Measurements from ENCODE around the gene GAS6. TPM values are rescaled to one million over a fixed set of nuclear protein-coding genes. Genes with fewer than 3 reads are reported as not detected.
"Not testable (repeated sequence)": the region's sequence is repeated elsewhere in the genome, so short reads cannot be mapped to it uniquely, and the experiment has no call there.

The GAS6 gene
- 41.7 and 45.3 TPM in 2 replicates for total RNA-seq (2014; rRNA removed; shearing (Covaris generic))

DNA sequence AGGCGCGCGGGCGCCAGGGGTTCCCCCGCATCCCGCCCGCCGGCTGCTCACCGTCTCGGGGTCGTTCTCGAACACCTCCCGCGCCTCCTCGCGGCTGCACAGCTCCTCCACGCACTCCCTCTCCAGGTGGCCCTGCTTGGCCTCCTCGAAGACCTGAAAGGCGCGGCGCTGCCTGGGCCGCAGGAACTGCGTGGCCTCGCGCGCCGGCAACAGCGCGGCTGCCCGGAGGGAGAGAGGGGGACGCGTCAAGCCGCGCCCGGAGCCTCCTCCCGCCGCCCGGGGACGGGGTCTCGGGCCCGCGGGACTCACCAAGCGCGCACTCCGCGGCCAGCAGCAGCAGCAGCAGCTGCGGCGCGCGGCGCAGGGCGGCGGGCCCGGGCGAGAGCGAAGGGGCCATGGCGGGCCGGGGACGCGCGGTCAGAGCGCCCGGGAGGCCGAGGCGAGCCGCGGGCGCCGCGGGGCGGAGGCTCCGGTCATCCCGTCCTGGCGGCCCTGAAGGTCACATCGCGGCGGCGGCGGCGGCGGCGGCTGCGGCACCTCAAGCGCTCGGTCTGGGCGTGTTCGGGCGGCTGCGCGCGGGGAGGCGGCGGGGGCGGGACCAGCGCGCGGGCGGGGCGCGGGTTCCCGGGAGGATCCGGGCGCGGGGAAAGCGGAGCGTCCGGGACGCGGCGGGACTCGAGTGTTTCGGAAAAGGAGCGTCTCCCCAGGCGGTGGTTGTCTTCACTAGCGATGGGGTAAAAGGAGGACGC, at the start of gene GAS6:
Gene GAS6, minus strand, starts transcription at position 553 of the 749 bp plus-strand sequence. Its CDS starts 156 bp downstream, at position 397.
- Histone ChIP-seq H3K36me3 (no peaks in the 10 kb centered on the region; the same call in 1 of the 2 replicates), H3K27ac (no peak within 1 kb of the TSS), H3K4me1 (replicated peaks) (peaks cover 9% of the 10 kb centered on the region), H3K4me3 (peak within 1 kb of the TSS; percentile 80), H3K9me3 (replicated peaks) (no peaks in the 10 kb centered on the region; the same call in 1 of the 2 replicates), H3K27me3 (replicated peaks) (no peaks in the 10 kb centered on the region)
- peak in 1 of 2 experiments; percentile 39 for DNase-seq (ENCODE audit: low read depth in 1 of 2, low spot score in 2 of 2)

DNA sequence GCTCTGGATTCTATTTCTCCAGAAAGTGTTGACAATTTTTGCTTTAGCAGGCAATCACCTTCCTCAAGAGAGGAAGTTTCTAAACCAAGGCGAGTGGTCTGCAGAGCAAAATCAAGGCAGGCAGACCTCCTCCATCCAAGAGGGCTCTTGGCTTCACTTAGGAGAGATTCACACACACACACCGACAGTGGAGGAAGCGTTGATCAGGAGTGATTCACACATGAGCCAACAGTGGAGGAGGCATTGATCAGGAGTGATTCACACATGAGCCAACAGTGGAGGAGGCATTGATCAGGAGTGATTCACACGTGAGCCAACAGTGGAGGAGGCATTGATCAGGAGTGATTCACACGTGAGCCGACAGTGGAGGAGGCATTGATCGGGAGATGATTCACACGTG, 49.5 kb upstream of the GAS6 start:
- not testable (repeated sequence) for H3K27me3 ChIP-seq (replicated peaks); H3K27ac ChIP-seq; H3K36me3 ChIP-seq; H3K4me3 ChIP-seq; H3K9me3 ChIP-seq (replicated peaks)
- peaks cover 21% of the 10 kb centered on the region for H3K4me1 ChIP-seq (replicated peaks)
- peak in 1 of 2 experiments; percentile 31 for DNase-seq (ENCODE audit: low read depth in 1 of 2, low spot score in 2 of 2)

DNA sequence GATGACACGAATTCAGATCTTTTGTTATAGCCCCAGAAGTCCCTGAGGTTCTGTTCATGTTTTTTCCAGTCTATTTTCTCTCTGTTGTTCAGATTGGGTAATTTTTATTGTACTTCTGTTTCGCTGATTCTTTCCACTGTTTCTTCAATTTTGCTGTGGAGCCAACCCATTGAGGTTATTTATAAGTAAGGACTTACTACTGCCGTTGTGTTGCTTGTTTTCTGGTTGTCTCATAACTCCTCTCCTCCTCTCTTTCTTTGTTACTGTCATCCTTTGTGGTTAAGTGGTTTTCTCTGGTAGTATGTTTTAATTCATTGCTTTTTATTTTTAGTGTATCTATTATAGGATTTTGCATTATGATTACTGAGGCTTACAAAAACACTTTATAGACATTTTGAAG, 48.7 kb upstream of the GAS6 start:
- peak in 1 of 2 experiments; percentile 54 for DNase-seq (ENCODE audit: low read depth in 1 of 2, low spot score in 2 of 2)
- Histone ChIP-seq H3K4me1 (replicated peaks) (peaks cover 29% of the 10 kb centered on the region), H3K27ac (no peak overlapping the region), H3K9me3 (replicated peaks) (no peaks in the 10 kb centered on the region), H3K36me3 (no peaks in the 10 kb centered on the region), H3K4me3 (no peak overlapping the region), H3K27me3 (replicated peaks) (no peaks in the 10 kb centered on the region)

DNA sequence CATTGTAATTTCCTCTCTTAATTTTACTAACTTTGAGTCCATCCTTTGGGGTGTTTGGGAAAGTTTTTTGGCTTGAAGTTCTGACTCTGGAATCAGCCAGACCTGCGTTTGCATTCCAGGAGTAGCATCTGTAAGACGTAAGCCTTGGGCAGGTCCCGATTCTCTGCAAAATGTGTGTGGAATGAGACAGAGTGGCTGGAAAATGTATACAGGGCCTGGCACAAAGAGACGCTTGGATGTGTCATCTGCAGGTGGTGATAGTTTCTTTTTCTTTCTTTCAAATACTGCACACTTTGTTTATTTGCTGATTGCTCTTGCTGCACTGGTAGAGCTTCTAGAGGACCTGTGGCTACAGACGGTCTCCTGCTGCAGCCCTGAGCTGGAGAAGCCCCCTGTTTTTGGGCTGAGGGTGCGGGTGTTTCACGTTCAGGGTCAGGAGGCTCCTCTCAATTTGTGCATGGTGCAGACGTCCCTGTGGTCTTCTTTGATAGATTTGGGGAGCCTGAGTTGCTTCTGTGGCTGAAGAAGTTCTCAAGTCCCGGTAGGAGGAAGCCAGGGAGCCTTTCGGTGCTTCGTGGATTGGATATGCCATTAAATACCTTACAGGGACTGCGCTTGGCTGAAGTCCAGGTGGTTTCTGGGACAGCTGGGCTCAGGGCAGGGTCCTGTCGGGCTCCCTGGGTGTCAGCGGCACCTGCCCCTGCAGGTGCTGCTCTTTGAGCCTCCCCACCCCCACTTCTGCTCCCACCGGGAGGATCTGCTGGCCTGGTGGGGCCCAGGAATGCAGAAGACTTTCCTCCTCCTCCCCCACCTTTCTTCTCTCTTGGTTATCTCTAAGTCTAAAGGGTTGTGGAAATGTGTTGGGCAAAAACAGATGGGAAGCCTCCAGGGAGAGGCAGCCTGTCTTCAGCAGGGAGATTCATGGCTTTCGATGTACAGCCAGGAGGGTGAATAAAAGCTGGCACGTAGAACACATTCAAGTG, 44.0 kb upstream of the GAS6 start:
- peaks cover 51% of the 10 kb centered on the region for H3K4me1 ChIP-seq (replicated peaks)
- no peaks in the 10 kb centered on the region for H3K9me3 ChIP-seq (replicated peaks)
- peak; percentile 97 for DNase-seq (ENCODE audit: low read depth in 1 of 2, low spot score in 2 of 2)
- peak overlapping the region; percentile 91 for H3K27ac ChIP-seq
- no peaks in the 10 kb centered on the region for H3K27me3 ChIP-seq (replicated peaks)
- H3K36me3 ChIP-seq, result no peaks in the 10 kb centered on the region
- peak overlapping the region; percentile 25 for H3K4me3 ChIP-seq

DNA sequence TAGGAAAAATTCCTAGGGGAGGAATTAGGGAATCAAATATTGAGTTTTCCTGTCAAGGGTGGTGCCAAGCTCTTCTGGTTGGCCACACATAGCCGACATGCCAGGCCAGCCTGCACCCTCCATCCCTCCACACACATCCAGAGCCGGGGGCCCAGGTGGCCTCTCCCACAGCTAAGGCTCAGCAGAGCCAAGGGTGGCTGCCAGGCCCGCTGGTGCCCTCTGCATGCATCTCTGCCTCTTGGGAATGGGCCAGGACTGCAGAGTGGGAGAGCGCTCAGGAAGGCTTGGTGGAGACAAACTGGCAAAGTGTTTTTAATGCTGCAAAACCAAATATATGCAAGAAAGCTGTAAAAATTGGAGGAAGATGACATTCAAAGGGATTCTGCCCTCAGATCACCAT, 42.7 kb upstream of the GAS6 start:
- Histone ChIP-seq H3K27me3 (replicated peaks) (no peaks in the 10 kb centered on the region), H3K9me3 (replicated peaks) (no peaks in the 10 kb centered on the region), H3K4me1 (replicated peaks) (peaks cover 58% of the 10 kb centered on the region), H3K27ac (peak overlapping the region; percentile 91), H3K36me3 (no peaks in the 10 kb centered on the region), H3K4me3 (no peak overlapping the region)
- peak; percentile 39 to 69 for DNase-seq (ENCODE audit: low read depth in 1 of 2, low spot score in 2 of 2)

DNA sequence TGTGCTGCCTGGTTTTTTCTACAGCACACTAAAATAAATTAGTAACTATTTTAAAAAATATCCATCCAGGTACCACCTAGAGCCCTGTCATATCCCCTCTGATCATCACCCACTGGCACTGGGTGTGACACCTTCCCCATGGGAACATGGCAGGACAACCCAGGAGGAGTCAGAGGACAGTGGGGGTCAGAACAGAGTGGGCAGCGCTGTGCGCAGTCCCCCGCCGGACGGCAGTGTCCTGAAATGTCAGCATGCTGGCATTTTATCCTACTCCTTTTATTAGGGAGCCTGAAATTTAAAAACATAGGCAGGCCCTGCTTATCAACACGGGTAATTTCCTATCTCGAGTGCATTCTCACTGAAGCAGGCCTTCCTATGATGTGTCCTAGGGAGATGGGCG, 42.1 kb upstream of the GAS6 start:
- H3K4me3 ChIP-seq, result no peak overlapping the region
- DNase-seq (ENCODE audit: low read depth in 1 of 2, low spot score in 2 of 2), result peak in 1 of 2 experiments; percentile 45
- H3K9me3 ChIP-seq (replicated peaks), result no peaks in the 10 kb centered on the region
- H3K27ac ChIP-seq, result peak overlapping the region; percentile 91
- H3K27me3 ChIP-seq (replicated peaks), result no peaks in the 10 kb centered on the region
- no peaks in the 10 kb centered on the region for H3K36me3 ChIP-seq
- peaks cover 58% of the 10 kb centered on the region for H3K4me1 ChIP-seq (replicated peaks)

DNA sequence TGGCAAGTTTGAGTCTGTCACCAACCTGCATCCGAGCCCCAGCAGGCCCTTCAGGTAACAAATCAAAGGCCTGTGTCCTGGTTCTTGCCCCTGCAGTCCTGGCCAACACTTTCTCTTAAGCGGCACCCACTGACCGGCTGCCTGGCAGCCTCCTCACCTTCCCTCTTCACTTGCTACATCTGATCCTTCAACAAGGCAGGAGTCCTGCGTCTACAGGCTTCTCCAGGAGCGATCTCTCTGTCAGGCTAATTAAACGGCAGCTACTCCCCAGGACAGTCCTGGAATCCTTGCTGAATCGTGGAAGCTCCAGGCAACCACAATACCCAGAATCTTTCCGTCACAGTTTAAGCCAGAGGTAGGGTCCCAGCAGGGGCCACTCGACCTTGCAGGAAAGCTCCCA, 41.1 kb upstream of the GAS6 start:
- H3K27me3 ChIP-seq (replicated peaks), result no peaks in the 10 kb centered on the region
- no peaks in the 10 kb centered on the region for H3K36me3 ChIP-seq
- no peaks in the 10 kb centered on the region for H3K9me3 ChIP-seq (replicated peaks)
- peak in 1 of 2 experiments; percentile 17 for DNase-seq (ENCODE audit: low read depth in 1 of 2, low spot score in 2 of 2)
- H3K27ac ChIP-seq, result no peak overlapping the region
- no peak overlapping the region for H3K4me3 ChIP-seq
- H3K4me1 ChIP-seq (replicated peaks), result peaks cover 58% of the 10 kb centered on the region

DNA sequence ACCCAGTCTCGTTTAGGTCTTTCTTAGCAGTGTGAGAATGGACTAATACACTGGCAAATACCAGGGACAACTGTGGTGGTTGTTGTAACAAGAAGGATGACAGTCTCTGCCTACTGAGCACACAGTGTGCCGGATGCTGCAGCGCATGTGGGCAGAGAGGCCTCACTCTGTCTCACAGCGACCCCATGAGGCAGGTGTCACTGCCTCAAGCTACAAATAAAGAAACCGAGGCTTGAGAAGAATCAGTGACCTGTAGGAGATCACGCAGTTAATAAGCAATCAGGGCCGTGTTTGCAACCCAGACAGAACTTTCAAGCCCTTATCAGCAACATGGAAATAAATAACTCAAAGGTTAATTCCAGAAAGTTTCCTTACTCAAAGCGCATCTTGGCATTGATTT, 40.5 kb upstream of the GAS6 start:
- DNase-seq (ENCODE audit: low read depth in 1 of 2, low spot score in 2 of 2), result peak; percentile 42 to 58
- H3K27me3 ChIP-seq (replicated peaks), result no peaks in the 10 kb centered on the region
- no peaks in the 10 kb centered on the region for H3K36me3 ChIP-seq
- H3K9me3 ChIP-seq (replicated peaks), result no peaks in the 10 kb centered on the region
- peak overlapping the region; percentile 88 for H3K27ac ChIP-seq
- H3K4me3 ChIP-seq, result no peak overlapping the region
- peaks cover 56% of the 10 kb centered on the region for H3K4me1 ChIP-seq (replicated peaks)

DNA sequence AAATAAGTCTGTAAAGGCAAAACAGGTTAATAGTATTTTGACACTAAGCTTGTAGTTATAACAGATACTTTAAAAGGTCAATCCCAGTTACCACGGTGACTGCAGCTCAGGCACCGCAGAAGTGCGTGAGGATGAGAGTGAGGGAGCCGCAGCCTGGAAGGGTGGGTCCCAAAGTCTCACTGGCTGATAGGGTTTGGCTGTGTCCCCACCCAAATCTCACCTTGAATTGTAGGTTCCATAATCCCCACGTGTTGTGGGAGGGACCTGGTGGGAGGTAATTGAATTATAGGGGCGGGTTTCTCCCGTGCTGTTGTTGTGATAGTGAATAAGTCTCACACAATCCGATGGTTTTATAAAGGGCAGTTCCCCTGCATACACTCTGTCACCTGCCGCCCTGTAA, 40.0 kb upstream of the GAS6 start:
- Histone ChIP-seq H3K36me3 (no peaks in the 10 kb centered on the region), H3K4me1 (replicated peaks) (peaks cover 51% of the 10 kb centered on the region), H3K27me3 (replicated peaks) (no peaks in the 10 kb centered on the region), H3K4me3 (no peak overlapping the region), H3K27ac (peak overlapping the region; percentile 88), H3K9me3 (replicated peaks) (no peaks in the 10 kb centered on the region)
- peak in 1 of 2 experiments; percentile 47 for DNase-seq (ENCODE audit: low read depth in 1 of 2, low spot score in 2 of 2)

DNA sequence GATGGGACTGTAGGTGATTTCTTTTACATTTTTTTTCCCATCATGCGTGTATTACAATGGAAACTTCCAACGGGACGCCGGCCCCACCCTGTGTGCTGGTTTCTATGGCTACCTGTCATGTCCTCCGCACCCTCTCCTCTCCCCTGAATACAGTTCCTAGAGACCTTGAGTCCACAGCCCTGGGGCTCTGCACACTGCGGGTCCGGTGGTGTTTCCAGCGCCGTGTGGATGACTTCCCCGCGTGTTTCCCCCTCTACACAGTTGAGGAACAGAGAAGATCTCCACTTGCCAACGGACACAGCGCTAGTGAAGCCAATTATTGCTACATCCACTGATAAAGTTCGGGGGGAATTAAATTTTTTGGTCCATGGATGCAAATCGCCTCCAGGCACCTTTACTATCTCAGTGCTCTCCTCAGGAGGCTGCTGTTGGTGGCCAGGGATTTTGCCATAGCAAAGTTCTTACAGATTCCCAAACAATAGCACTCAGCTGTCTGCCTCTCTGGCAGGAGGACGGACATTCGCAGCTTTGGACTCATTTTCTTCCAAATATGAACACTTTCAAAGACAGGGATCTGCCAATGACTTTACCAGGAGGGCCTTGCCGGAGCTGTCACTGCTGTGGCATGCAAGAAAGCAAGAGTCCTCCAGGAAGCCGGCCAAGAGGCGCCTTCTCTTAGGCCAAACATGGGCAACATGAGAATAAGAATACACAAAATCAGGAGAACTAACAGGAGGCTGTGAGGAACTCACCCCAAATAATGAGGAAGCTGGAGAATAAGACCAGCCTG, 39.3 kb upstream of the GAS6 start:
- DNase-seq (ENCODE audit: low read depth in 1 of 2, low spot score in 2 of 2), result peak; percentile 96 to 99
- H3K4me3 ChIP-seq, result no peak overlapping the region
- H3K36me3 ChIP-seq, result 0 out of 2 replicates have a peak, but pooled peaks cover 3% of the 10 kb centered on the region
- no peaks in the 10 kb centered on the region for H3K27me3 ChIP-seq (replicated peaks)
- H3K27ac ChIP-seq, result peak overlapping the region; percentile 88
- H3K4me1 ChIP-seq (replicated peaks), result peaks cover 47% of the 10 kb centered on the region
- no peaks in the 10 kb centered on the region for H3K9me3 ChIP-seq (replicated peaks)

DNA sequence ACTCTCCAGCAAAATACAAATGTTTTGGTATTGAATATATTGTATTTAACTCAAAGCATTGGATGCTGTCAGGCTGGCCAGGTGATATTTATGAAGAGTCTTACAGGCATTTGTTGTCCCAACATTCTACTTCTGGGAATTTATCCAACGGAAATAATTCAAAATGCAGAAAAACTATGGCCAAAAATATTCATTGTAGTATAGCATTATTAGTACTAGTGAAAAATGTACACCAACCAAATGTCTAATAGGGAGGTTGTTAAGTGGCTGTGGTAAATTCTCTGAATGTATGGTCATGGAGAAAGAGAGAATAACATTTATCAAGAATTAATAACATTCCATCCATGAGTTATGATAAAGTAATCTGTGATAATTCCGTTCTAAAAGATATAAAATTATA, 38.6 kb upstream of the GAS6 start:
- Histone ChIP-seq H3K4me3 (no peak overlapping the region), H3K4me1 (replicated peaks) (peaks cover 47% of the 10 kb centered on the region), H3K27me3 (replicated peaks) (no peaks in the 10 kb centered on the region), H3K27ac (peak overlapping the region; percentile 88), H3K36me3 (0 out of 2 replicates have a peak, but pooled peaks cover 4% of the 10 kb centered on the region), H3K9me3 (replicated peaks) (no peaks in the 10 kb centered on the region)
- peak in 1 of 2 experiments; percentile 22 for DNase-seq (ENCODE audit: low read depth in 1 of 2, low spot score in 2 of 2)

DNA sequence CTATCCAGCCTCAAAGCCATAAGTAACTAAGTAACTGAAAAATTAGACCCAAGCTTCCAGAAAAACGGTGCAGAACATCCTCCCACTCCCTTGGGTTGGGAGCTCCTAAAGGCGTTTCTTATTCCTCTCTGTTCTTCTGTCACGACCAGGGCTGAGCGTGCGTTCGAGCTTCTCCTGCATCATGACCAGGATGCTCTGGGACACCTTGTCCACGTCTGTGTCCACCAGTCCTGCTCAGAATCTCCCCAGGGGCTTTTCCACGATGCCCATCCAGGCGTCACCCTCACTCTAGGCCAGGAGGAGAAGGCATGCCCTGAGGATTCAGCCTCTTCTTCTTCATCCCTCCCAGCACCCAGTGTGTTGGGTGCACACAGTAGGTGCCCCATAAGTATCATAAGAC, 37.8 kb upstream of the GAS6 start:
- H3K4me3 ChIP-seq, result no peak overlapping the region
- no peak for DNase-seq (ENCODE audit: low read depth in 1 of 2, low spot score in 2 of 2)
- H3K4me1 ChIP-seq (replicated peaks), result peaks cover 47% of the 10 kb centered on the region
- H3K9me3 ChIP-seq (replicated peaks), result no peaks in the 10 kb centered on the region
- 0 out of 2 replicates have a peak, but pooled peaks cover 4% of the 10 kb centered on the region for H3K36me3 ChIP-seq
- no peaks in the 10 kb centered on the region for H3K27me3 ChIP-seq (replicated peaks)
- peak overlapping the region; percentile 22 for H3K27ac ChIP-seq

DNA sequence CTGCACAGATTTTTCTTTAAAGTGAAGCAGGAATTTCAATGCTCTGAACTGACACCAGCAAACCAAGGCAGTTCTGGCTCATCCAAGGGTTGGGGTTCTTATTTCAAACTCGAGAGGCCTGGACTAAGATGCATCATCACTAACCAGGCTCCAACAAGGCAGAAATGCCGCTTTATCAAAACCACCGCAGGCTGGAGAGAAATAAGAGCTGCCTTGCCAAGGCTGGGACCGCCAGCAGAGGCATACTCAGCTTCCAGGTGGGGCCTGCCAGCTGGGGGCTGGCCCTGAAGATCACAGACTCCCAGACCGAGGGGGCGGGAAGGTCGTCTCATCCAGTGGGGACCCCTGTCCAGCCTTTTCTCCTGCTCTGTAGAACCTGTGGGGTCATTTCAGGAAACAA, 37.4 kb upstream of the GAS6 start:
- no peaks in the 10 kb centered on the region for H3K27me3 ChIP-seq (replicated peaks)
- no peaks in the 10 kb centered on the region for H3K9me3 ChIP-seq (replicated peaks)
- H3K36me3 ChIP-seq, result 0 out of 2 replicates have a peak, but pooled peaks cover 4% of the 10 kb centered on the region
- no peak overlapping the region for H3K4me3 ChIP-seq
- peak overlapping the region; percentile 22 for H3K27ac ChIP-seq
- H3K4me1 ChIP-seq (replicated peaks), result peaks cover 47% of the 10 kb centered on the region
- no peak for DNase-seq (ENCODE audit: low read depth in 1 of 2, low spot score in 2 of 2)
